ENCODE results near the gene SEMA3F.

SEMA3F gene

DNA sequence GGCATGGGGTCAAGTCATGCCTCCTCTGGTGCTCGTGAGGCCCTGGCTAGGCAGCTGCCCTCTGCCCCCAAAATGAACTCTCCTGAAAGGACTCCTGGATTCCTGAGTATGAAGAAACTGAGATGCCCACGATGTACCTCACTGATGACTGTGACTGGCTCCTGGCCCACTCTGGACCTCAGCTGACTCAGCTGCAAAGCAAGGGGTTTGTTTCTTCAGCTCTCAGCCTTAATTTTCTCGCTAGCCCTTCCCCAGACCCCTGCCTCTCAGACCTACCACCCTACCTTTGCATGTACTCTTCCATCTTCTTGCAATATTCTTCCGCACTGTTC, 75.6 kb downstream of the SEMA3F start:
- no peak for DNase-seq (ENCODE audit: low read depth)
- TF ChIP-seq, protein P1, sequence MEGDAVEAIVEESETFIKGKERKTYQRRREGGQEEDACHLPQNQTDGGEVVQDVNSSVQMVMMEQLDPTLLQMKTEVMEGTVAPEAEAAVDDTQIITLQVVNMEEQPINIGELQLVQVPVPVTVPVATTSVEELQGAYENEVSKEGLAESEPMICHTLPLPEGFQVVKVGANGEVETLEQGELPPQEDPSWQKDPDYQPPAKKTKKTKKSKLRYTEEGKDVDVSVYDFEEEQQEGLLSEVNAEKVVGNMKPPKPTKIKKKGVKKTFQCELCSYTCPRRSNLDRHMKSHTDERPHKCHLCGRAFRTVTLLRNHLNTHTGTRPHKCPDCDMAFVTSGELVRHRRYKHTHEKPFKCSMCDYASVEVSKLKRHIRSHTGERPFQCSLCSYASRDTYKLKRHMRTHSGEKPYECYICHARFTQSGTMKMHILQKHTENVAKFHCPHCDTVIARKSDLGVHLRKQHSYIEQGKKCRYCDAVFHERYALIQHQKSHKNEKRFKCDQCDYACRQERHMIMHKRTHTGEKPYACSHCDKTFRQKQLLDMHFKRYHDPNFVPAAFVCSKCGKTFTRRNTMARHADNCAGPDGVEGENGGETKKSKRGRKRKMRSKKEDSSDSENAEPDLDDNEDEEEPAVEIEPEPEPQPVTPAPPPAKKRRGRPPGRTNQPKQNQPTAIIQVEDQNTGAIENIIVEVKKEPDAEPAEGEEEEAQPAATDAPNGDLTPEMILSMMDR (IDR thresholded peaks at IDR 0.05; ENCODE audit: insufficient read depth, low read depth, low read length, missing control alignments) = no peak
- H3K4me3 ChIP-seq (ENCODE audit: low read length) = no peak overlapping the region

DNA sequence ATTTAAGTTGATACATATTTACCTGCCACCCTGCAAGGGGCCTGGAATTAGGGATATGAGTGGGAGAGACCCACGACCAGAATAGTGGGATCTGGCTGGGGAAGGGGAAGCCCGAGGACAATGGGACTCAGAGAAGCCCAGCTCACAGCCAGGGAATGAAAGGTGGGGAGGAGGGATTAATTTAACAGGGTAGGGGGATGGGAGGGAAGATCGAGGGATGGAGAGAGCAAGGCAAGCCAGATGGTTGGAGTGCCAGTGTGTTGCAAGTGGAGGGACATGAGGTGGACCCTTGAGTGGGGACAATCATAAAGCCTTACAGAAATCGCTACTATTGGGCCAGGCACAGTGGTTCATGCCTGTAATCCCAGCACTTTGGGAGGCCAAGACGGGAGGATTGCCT, 76.5 kb downstream of the SEMA3F start:
- H3K4me3 ChIP-seq (ENCODE audit: low read length) = no peak overlapping the region
- TF ChIP-seq, protein P1 (IDR thresholded peaks at IDR 0.05; ENCODE audit: insufficient read depth, low read depth, low read length, missing control alignments) = no peak
- no peak for DNase-seq (ENCODE audit: low read depth)

DNA sequence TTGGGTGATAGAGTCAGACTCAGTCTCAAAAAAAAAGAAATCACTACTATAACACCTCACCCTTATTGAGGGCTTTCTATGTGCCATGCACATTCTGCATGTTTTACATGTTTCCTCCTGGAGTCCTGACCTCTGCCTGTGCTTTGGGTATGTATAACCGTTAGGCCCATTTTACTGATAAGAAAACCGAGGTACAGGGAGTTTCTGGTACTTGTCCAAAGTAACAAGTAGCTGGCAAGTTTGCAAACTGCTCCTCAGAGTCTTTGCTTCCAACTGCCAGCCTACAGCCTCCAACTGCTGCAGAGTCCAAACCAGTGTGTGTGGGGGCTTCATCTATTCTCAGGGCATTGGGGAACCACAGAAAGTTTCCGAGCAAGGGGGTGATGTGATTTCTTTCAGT, 77.2 kb downstream of the SEMA3F start:
- TF ChIP-seq, protein P1 (IDR thresholded peaks at IDR 0.05; ENCODE audit: insufficient read depth, low read depth, low read length, missing control alignments) = no peak
- H3K4me3 ChIP-seq (ENCODE audit: low read length) = no peak overlapping the region
- no peak for DNase-seq (ENCODE audit: low read depth)

DNA sequence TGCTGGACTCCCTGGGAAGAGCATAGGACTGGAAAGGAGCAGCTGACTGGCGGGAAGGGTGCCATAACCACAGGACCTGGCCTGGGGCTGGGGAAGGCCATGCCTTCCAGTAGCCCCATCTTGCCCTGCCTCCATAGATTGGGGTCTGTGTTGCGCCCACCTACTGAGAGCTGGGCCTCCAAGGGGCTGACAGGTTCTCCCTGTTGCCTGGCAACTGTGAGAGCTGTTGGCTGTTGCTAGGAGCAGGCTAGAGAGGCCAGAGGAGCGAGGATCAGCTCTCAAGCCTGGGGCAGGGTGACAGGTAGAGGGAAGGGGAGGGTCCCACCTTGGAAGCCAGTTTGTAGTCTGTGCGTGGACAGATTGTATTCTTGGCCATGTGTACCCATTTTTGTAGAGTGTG, 78.1 kb downstream of the SEMA3F start:
- DNase-seq (ENCODE audit: low read depth) = no peak
- H3K4me3 ChIP-seq (ENCODE audit: low read length) = no peak overlapping the region
- TF ChIP-seq, protein P1 (IDR thresholded peaks at IDR 0.05; ENCODE audit: insufficient read depth, low read depth, low read length, missing control alignments) = no peak

DNA sequence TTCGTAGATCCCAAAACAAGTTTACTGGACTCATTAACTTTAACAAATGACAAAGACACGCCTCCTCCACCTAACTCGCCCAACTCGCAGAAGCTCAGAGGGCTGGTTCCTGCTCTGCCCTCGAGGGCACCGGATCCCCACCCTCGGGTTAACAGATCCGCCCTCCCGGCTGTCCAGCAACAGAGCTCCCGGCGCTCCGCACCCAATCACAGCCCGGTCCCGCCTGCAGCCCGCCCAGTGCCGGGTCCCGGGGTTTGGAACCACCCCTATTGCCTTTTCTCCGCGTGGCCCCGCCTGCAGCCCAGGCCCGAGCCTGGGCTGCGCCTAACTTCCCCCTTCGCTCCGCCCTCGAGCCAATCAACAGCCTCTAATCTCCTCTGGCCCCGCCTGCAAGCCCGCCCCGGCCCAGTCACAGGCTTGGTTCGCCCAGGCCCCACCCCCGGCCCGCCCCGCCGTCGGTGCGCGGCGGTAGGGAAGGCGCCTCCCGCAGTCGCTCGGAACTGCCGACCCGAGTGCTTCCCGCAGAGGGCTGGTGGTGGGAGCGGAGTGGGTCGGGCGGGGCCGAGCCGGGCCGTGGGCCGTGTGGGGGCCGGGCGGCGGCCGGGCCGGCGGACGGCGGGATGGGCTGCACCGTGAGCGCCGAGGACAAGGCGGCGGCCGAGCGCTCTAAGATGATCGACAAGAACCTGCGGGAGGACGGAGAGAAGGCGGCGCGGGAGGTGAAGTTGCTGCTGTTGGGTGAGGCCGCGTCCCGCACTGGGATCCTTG, 80.8 kb downstream of the SEMA3F start, which contains the start of gene GNAI2:
Gene GNAI2 (plus strand): TSS at position 489 of the 768 bp plus-strand sequence. CDS start 132 bp downstream, at position 621.
- peak within 1 kb of the TSS; percentile 62 for H3K4me3 ChIP-seq (ENCODE audit: low read length)
- TF ChIP-seq, protein P1 (IDR thresholded peaks at IDR 0.05; ENCODE audit: insufficient read depth, low read depth, low read length, missing control alignments) = no peak
- peak; percentile 99 for DNase-seq (ENCODE audit: low read depth)

DNA sequence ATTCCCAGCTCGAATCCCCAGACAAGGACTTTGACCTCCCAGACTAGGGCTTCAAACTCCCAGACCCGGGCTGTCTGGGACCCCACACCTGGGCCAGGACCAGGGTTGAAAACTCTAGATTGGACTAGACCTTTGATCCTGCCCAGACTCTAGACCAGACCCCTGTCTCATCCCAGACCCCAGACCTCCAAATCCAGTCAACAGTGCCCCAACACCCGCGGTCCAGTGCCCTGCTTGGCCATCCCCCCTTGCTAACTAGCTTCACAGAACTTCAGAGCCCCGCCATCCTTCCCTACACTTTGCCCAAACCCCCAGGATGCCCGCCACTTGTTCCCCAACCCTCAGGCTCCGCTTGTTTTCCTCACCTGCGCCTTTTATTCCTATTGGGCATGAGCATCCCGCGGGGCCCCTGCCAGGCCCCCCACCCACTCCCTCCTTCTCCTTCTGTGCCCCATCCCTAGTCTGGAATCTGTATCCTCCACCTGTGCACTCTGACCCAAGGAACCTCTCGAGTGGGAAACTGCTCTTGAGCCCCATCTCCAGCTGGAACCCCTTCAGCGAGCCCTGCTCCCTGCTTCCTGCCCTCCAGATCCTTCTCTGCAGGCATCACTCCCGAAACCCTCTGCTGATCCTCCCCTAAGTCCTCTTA, 81.5 kb downstream of the SEMA3F start:
- peak overlapping the region; percentile 62 for H3K4me3 ChIP-seq (ENCODE audit: low read length)
- DNase-seq (ENCODE audit: low read depth) = no peak
- TF ChIP-seq, protein P1 (IDR thresholded peaks at IDR 0.05; ENCODE audit: insufficient read depth, low read depth, low read length, missing control alignments) = no peak

Measured in epithelial cell of esophagus (primary cell).